BLaER1 (cell line): ENCODE measurements around the gene ZMYND19.
"Not testable (repeated sequence)": the region's sequence is repeated elsewhere in the genome, so short reads cannot be mapped to it uniquely, and the experiment has no call there.

Experiments used
- H3K27ac ChIP-seq: shearing (Covaris generic); formaldehyde crosslinking; 2 replicates; pipeline ENCODE4 v1.8.1; 2022
- H3K27me3 ChIP-seq: shearing (Covaris generic); formaldehyde crosslinking; 2 replicates; pipeline ENCODE4 v1.8.1; 2022
- H3K36me3 ChIP-seq: shearing (Covaris generic); formaldehyde crosslinking; 2 replicates; pipeline ENCODE4 v1.8.1; 2022
- H3K4me1 ChIP-seq: shearing (Covaris generic); formaldehyde crosslinking; 2 replicates; pipeline ENCODE4 v1.8.1; 2022
- H3K4me2 ChIP-seq: shearing (Covaris generic); formaldehyde crosslinking; 2 replicates; pipeline ENCODE4 v1.8.1; 2022
- H3K4me3 ChIP-seq: shearing (Covaris generic); formaldehyde crosslinking; 2 replicates; pipeline ENCODE4 v1.8.1; 2022
- H3K9ac ChIP-seq: shearing (Covaris generic); formaldehyde crosslinking; 2 replicates; pipeline ENCODE4 v1.8.1; 2022
- H3K9me3 ChIP-seq: shearing (Covaris generic); formaldehyde crosslinking; 2 replicates; pipeline ENCODE4 v1.8.1; 2022
- H4K20me1 ChIP-seq: shearing (Covaris generic); formaldehyde crosslinking; 2 replicates; pipeline ENCODE4 v1.8.1; 2022
- Cebpa-rat ChIP-seq: shearing (Covaris generic); IDR thresholded peaks from 2 replicates; pipeline ENCODE4 v1.8.1; 2022

ZMYND19 gene

GRCh38 chr9:137626464-137626863 lies 36.2 kb upstream of the ZMYND19 start:
- Histone ChIP-seq H3K36me3 (peaks cover 36% of the 10 kb centered on the region), H3K27ac (no peak overlapping the region), H3K9ac (no peak overlapping the region), H4K20me1 (peaks cover 100% of the 10 kb centered on the region), H3K4me2 (no peak overlapping the region), H3K4me3 (no peak overlapping the region), H3K4me1 (peaks cover 81% of the 10 kb centered on the region), H3K27me3 (no peaks in the 10 kb centered on the region), H3K9me3 (no peaks in the 10 kb centered on the region)
- no peak for TF ChIP-seq Cebpa-rat

DNA sequence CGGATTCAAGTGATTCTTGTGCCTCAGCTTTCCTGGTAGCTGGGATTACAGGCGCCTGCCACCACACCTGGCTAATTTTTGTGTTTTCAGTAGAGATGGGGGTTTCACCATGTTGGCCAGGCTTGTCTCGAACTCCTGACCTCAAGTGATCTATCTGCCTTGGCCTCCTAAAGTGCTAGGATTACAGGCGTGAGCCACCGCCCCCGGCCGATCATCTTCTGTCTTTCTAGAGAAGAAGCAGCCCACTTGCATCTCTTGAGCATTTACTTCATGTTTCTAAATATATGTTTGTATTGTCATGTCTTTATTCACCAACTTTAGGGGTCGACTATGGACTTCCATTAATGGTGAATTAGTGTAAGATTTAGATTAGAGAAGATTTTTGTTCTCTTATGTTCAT lies 31.9 kb upstream of the ZMYND19 start:
- H3K27me3 ChIP-seq, H3K9ac ChIP-seq, H3K9me3 ChIP-seq, H3K27ac ChIP-seq, H3K4me3 ChIP-seq: not testable (repeated sequence)
- Histone ChIP-seq H3K4me2 (0 out of 2 replicates have a peak overlapping the region, but pooled peaks have one; percentile 7), H3K4me1 (peaks cover 65% of the 10 kb centered on the region), H4K20me1 (peaks cover 92% of the 10 kb centered on the region), H3K36me3 (peaks cover 43% of the 10 kb centered on the region)

GRCh38 chr9:137621131-137621757 lies 30.9 kb upstream of the ZMYND19 start:
- Histone ChIP-seq H3K9ac (peak overlapping the region; percentile 97; the same call in 1 of the 2 replicates), H3K9me3 (no peaks in the 10 kb centered on the region), H3K4me2 (peak overlapping the region; percentile 95), H3K27me3 (no peaks in the 10 kb centered on the region), H3K36me3 (peaks cover 51% of the 10 kb centered on the region), H3K27ac (0 out of 2 replicates have a peak overlapping the region, but pooled peaks have one; percentile 27), H3K4me1 (peaks cover 66% of the 10 kb centered on the region), H3K4me3 (no peak overlapping the region), H4K20me1 (peaks cover 92% of the 10 kb centered on the region)
- TF ChIP-seq Cebpa-rat, result no peak

GRCh38 chr9:137620581-137620980 lies 30.3 kb upstream of the ZMYND19 start:
- peak overlapping the region; percentile 97 for H3K9ac ChIP-seq
- peak overlapping the region; percentile 98; the same call in 1 of the 2 replicates for H3K4me3 ChIP-seq
- no peaks in the 10 kb centered on the region for H3K27me3 ChIP-seq
- peaks cover 58% of the 10 kb centered on the region for H3K36me3 ChIP-seq
- H3K27ac ChIP-seq, result peak overlapping the region; percentile 27; the same call in 1 of the 2 replicates
- H4K20me1 ChIP-seq, result peaks cover 88% of the 10 kb centered on the region
- H3K4me1 ChIP-seq, result peaks cover 60% of the 10 kb centered on the region
- H3K4me2 ChIP-seq, result peak overlapping the region; percentile 95
- H3K9me3 ChIP-seq, result no peaks in the 10 kb centered on the region
- no peak for TF ChIP-seq Cebpa-rat

DNA sequence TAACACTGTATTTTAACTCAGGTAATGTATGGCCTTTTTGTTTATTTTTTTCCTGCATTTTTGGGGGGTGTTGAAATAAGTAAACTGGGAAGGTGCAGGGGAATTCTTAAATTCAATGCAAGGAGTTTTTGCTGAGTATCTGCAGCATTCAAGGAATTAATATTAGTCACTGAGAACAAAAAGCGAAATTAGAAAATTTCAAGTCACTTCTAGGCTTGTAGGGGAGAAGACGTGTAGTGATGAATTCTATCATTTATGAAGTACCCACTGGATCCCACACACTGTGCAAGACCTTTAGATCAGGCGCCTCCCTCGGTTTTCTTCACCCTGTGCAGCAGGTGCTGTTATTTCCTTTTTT lies 29.7 kb upstream of the ZMYND19 start:
- TF ChIP-seq Cebpa-rat, result no peak
- Histone ChIP-seq H3K4me2 (peak overlapping the region; percentile 95), H4K20me1 (peaks cover 88% of the 10 kb centered on the region), H3K27ac (peak overlapping the region; percentile 95), H3K27me3 (no peaks in the 10 kb centered on the region), H3K36me3 (peaks cover 60% of the 10 kb centered on the region), H3K4me1 (peaks cover 54% of the 10 kb centered on the region), H3K9me3 (no peaks in the 10 kb centered on the region), H3K9ac (peak overlapping the region; percentile 97), H3K4me3 (peak overlapping the region; percentile 98)

GRCh38 chr9:137619240-137620047 lies 29.1 kb upstream of the ZMYND19 start:
- H3K36me3 ChIP-seq, result peaks cover 60% of the 10 kb centered on the region
- peak overlapping the region; percentile 95 for H3K27ac ChIP-seq
- H3K9me3 ChIP-seq, result no peaks in the 10 kb centered on the region
- peak overlapping the region; percentile 95 for H3K4me2 ChIP-seq
- H4K20me1 ChIP-seq, result peaks cover 88% of the 10 kb centered on the region
- peak overlapping the region; percentile 97 for H3K9ac ChIP-seq
- H3K4me1 ChIP-seq, result peaks cover 49% of the 10 kb centered on the region
- H3K27me3 ChIP-seq, result no peaks in the 10 kb centered on the region
- no peak for TF ChIP-seq Cebpa-rat
- H3K4me3 ChIP-seq, result peak overlapping the region; percentile 98

DNA sequence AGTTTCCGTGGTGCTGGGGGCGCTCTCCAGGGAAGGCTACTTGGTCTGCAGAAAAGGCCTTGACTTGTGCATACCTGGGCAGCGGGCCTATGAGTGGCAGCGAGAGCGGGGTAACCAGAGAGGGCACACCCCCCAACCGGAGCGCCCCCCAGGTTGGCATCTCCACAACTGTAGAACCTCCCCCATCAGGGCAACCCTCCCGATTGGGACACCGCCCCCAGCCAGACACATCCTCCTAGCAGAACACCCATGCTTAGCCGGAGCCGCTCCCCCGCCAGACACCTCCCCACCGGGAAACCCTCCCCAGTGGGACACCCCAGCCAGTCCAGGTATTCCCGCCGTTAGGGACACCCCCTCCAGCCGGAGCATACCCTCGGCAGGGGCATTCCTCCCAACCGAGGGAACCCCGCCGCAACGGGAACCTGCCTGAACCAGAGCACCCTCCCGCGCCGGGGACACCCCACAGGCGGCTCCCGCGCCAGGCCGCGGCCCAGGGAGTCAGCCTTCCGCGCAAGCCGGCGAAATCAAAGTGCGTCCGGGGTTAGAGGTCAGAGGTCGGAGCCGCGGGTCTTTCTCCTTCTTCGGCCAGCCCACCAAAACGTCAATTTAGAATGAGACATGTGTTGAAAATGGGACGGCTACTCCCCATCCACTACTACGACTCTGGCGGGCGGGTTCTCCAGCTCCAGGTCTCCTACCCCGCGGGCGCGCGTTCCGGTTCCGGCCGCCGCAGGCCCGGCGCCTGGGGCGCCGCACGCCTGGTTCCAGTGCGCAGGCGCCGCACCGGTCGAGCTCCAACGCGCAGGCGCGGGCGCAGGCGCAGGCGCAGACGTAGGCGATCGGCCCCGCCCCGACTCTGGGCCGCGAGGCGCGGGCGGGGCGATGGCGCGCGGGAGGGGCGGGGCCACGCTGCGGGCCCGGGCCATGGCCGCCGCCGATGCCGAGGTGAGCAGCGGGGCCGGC lies 28.1 kb upstream of the ZMYND19 start, which contains the start of gene EHMT1:
Gene EHMT1, plus strand, starts transcription at position 901 of the 963 bp plus-strand sequence. Its CDS starts 24 bp downstream, at position 925.
- peak within 1 kb of the TSS; percentile 96 for H3K4me2 ChIP-seq
- H3K4me1 ChIP-seq, result peaks cover 47% of the 10 kb centered on the region
- H3K36me3 ChIP-seq, result peaks cover 60% of the 10 kb centered on the region
- peak within 1 kb of the TSS; percentile 97 for H3K9ac ChIP-seq
- no peaks in the 10 kb centered on the region for H3K9me3 ChIP-seq
- peak within 1 kb of the TSS; percentile 98 for H3K4me3 ChIP-seq
- no peak for TF ChIP-seq Cebpa-rat
- peaks cover 88% of the 10 kb centered on the region for H4K20me1 ChIP-seq
- H3K27me3 ChIP-seq, result no peaks in the 10 kb centered on the region
- H3K27ac ChIP-seq, result peak within 1 kb of the TSS; percentile 96

DNA sequence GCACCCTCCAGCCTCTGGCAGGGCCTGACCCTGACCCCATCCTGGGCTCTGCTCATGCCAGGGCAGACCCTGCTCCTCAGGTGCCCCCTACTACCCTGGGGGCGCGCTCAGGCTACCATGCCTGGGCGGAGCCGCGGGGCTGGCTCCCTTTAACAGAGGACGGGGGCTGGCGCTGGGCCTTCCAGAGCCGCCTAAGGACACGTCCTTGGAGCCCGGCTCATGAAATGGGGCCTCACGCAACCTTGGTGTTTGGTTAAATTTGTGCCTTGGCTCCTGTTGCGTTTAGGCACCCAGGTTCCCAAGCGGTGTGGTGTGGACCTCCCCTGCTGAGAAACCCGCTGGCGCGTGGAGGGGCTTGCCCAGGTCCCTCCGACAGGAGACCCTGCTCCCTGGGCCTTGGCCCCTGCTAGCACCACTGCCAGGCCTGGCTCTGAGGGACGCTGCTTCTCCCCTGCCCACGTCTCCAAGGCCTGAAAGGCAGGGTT lies 25.1 kb upstream of the ZMYND19 start:
- no peak overlapping the region for H3K4me2 ChIP-seq

More for the DNA sequence above, 25.1 kb upstream of the ZMYND19 start:
- H3K4me1 ChIP-seq, result peaks cover 46% of the 10 kb centered on the region
- H3K4me3 ChIP-seq, result no peak overlapping the region
- no peaks in the 10 kb centered on the region for H3K9me3 ChIP-seq
- no peaks in the 10 kb centered on the region for H3K27me3 ChIP-seq
- no peak for TF ChIP-seq Cebpa-rat
- H3K36me3 ChIP-seq, result peaks cover 54% of the 10 kb centered on the region
- no peak overlapping the region for H3K9ac ChIP-seq
- H3K27ac ChIP-seq, result no peak overlapping the region
- peaks cover 84% of the 10 kb centered on the region for H4K20me1 ChIP-seq
